Stimulated activated CD4-positive, alpha-beta T cell treated with anti-CD3 and anti-CD28 coated beads, Interleukin-15, amount 100 ng/mL, for 24 hours (primary cell): ENCODE data around the gene ZSCAN21.
A peak's percentile ranks its signal among the peaks of the same experiment; 100 is the strongest.

Source experiments
- DNase-seq: peaks from one replicate; pipeline ENCODE4 v3.0.0-alpha.2; 2020

ZSCAN21 gene

GRCh38 chr7:100079024-100079560 is 29.5 kb downstream of the ZSCAN21 start:
- no peak for DNase-seq

- DNase-seq = no peak
Measured at GRCh38 chr7:100080907-100081534, 31.4 kb downstream of the ZSCAN21 start.

GRCh38 chr7:100081535-100082102 is 32.0 kb downstream of the ZSCAN21 start, which contains the start of gene ZNF3:
TSS of gene ZNF3 (minus strand) at chr7:100081723. CDS start at chr7:100077357, 4,366 bp downstream.
- peak; percentile 98 for DNase-seq

GRCh38 chr7:100082978-100083377 is 33.4 kb downstream of the ZSCAN21 start:
- DNase-seq = no peak

GRCh38 chr7:100085515-100085914 is 35.9 kb downstream of the ZSCAN21 start:
- DNase-seq = no peak

- DNase-seq = no peak
Measured at GRCh38 chr7:100087055-100087750, 37.6 kb downstream of the ZSCAN21 start.

- no peak for DNase-seq
Measured at GRCh38 chr7:100088095-100088620, 38.6 kb downstream of the ZSCAN21 start.

- peak; percentile 91 for DNase-seq
Measured at GRCh38 chr7:100088621-100089457, 39.3 kb downstream of the ZSCAN21 start, which contains the start of gene COPS6. TSS of gene COPS6 (plus strand) at chr7:100088969. CDS start at chr7:100088991, 22 bp downstream.

GRCh38 chr7:100089458-100090196 is 40.1 kb downstream of the ZSCAN21 start:
- DNase-seq = no peak

- DNase-seq = no peak
Measured at GRCh38 chr7:100090527-100091410, 41.2 kb downstream of the ZSCAN21 start.

- DNase-seq = peak; percentile 51
Measured at GRCh38 chr7:100091411-100092181, 42.0 kb downstream of the ZSCAN21 start.

- no peak for DNase-seq
Measured at GRCh38 chr7:100093054-100093453, 43.5 kb downstream of the ZSCAN21 start.

GRCh38 chr7:100093498-100093897 is 43.9 kb downstream of the ZSCAN21 start:
- DNase-seq = no peak

- DNase-seq = no peak
Measured at GRCh38 chr7:100093925-100094486, 44.4 kb downstream of the ZSCAN21 start.

GRCh38 chr7:100095289-100095688 is 45.7 kb downstream of the ZSCAN21 start:
- no peak for DNase-seq

- DNase-seq = no peak
Measured at GRCh38 chr7:100095704-100096103, 46.1 kb downstream of the ZSCAN21 start.

GRCh38 chr7:100098913-100099312 is 49.3 kb downstream of the ZSCAN21 start:
- no peak for DNase-seq

GRCh38 chr7:100099452-100099851 is 49.9 kb downstream of the ZSCAN21 start:
- no peak for DNase-seq

- DNase-seq = peak; percentile 89
Measured at GRCh38 chr7:100100420-100101015, 50.9 kb downstream of the ZSCAN21 start.
